GM23248 (cell line): ENCODE results near the gene ZNF652.

Experiments
- EZH2 ChIP-seq: fragments of 200-600 bp; sonication (generic); IDR thresholded peaks from 2 replicates; pipeline ENCODE4 v1.6.1; 2018; ENCODE audit warnings: antibody characterized with exemption, mild to moderate bottlenecking; ENCODE audit not compliant: insufficient read depth, poor library complexity, severe bottlenecking
- EZH2phosphoT487 ChIP-seq: fragments of 200-600 bp; sonication (generic); IDR thresholded peaks from 2 replicates; pipeline ENCODE4 v1.6.1; 2018; ENCODE audit warnings: antibody characterized with exemption, moderate library complexity, mild to moderate bottlenecking, low read depth; ENCODE audit not compliant: insufficient read depth

DNA sequence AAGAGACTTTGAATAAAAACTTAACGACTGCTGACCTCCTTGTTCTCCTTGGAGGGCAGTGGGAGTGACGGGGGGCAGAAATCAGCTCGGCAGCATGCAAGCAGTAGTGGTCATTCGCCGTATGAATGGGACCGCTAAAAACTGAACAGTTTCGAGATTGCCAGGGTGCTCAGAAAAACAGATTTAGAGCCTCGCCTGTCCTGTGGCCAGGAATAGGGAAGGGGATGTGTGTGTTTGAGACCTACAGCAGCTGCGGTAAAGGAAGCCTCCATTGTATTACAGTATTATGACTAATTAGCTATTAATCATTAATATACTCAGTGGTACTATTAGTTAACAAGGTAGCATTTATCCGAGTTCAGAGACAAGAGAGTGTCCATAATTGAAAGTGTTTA lies 670 bp upstream of the ZNF652 start:
- no peak for TF ChIP-seq EZH2phosphoT487
- TF ChIP-seq EZH2 = no peak
